GM18507 (cell line): ENCODE measurements around the gene CNTFR.

Experiments used
- DNase-seq: peaks from one replicate; pipeline ENCODE4 v3.0.0; 2011; ENCODE audit warnings: low read depth; ENCODE audit not compliant: insufficient read length; ENCODE audit errors: extremely low spot score
- FAIRE-seq: peaks from 2 replicates; lab custom pipeline; 2011; peaks lifted over from hg19 to GRCh38; lab: Jason Lieb, UNC

Gene CNTFR

GRCh38 chr9:34558919-34559623, 30.5 kb downstream of the CNTFR start:
- FAIRE-seq (no peak), DNase-seq (no peak)

GRCh38 chr9:34558364-34558763, 31.2 kb downstream of the CNTFR start:
- no peak for DNase-seq
- no peak for FAIRE-seq

DNA sequence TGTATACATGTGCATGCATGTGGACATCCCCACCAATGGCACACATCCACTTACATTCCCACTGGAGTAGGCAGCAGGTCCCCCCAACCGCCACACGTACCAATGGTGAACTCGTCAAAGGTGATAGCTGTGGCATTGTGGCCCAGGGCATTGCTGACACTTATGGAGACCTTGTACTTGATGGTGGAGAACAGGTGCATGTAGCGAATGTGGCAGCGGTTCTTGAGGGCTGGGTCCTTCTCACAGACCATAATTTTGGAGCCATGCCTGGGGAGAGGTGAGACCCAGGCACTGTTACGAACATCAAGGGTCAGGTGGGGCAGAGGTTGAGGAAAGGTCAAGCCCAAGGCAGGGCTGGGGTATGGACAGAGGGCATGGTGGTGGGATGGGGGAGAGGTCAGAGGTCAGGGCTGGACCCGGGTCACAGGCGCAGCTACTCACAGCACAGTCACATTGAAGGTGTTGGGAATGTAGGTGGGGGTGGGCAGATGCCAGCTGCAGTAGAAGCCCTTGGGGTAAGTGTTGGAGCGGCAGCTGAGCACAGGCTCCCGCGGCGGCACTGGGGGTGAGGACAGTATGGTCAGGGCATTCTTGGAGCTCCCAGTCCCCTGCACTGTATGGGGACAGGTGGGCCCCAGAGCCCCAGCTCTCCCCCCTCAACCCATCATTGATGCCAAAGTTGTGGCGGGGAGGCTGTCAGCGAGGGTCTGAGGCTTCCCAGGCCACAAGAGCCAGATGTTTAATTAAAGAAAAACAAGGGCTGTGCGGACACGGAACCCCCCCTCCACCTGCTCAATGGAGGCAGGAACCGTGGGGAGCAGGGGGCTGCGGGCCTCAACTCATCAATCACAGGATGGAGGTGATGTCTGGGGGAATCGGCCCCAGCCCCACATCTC, 31.9 kb downstream of the CNTFR start:
- no peak for FAIRE-seq
- no peak for DNase-seq

- no peak for DNase-seq
- FAIRE-seq, result no peak
These were observed 32.6 kb downstream of the CNTFR start for GRCh38 chr9:34556949-34557348.

DNA sequence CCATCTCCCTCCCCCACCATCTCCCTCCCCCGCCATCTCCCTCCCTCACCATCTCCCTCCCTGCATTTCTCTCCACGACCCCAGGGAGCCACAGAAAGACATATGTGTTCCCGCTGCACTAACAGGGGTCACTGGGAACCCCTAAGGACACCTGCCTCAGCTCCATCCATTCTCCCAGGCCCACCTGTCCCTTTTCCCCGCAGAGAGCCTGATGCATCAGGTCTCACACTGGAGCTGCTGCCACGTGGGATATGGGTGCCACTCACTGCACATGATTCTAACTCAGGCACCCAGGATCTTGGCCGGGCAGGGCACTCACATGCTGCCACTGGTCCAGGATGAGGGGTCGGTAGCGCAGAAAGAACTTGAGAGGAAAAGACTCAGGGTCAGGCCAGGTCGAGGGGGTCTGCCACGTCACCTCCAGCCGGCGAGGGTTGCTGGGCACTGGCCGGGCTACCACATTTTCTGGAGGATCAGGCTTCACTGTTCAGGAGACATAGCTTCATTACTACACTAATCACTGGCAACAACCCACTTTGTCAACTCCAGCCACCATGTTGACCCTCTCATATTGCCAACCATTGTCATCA, 33.5 kb downstream of the CNTFR start:
- no peak for FAIRE-seq

GRCh38 chr9:34555500-34555899, 34.0 kb downstream of the CNTFR start:
- DNase-seq, result no peak
- no peak for FAIRE-seq

More for the DNA sequence above, 33.5 kb downstream of the CNTFR start:
- no peak for DNase-seq

DNA sequence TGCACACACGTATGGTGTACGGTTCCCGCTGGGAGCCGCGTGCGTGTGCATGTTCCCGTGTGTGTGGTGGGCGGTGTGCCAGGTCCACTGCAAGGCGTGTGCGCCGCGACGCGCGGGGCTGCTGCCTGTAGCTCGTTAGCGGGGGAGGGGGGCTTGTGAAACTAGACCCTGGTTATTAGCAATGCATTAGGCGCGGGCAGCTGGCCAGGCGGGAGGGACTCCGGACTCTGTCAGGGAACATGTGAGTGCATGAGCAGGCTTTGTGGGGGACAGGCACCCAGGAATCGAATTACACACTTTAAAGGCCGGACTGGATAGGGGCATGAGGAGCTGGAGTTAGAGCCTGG, 34.5 kb downstream of the CNTFR start:
- DNase-seq, result no peak
- no peak for FAIRE-seq

GRCh38 chr9:34554211-34555001, 35.1 kb downstream of the CNTFR start:
- no peak for DNase-seq
- FAIRE-seq, result no peak

- DNase-seq (no peak), FAIRE-seq (no peak)
These were observed 36.0 kb downstream of the CNTFR start for GRCh38 chr9:34553511-34554021.

- FAIRE-seq (no peak), DNase-seq (no peak)
These were observed 36.5 kb downstream of the CNTFR start for GRCh38 chr9:34552986-34553385.

- DNase-seq, result no peak
- FAIRE-seq, result no peak
These were observed 36.9 kb downstream of the CNTFR start for GRCh38 chr9:34552606-34552981.

- no peak for FAIRE-seq
These were observed 37.5 kb downstream of the CNTFR start for GRCh38 chr9:34551751-34552605.

GRCh38 chr9:34550681-34551270, 38.7 kb downstream of the CNTFR start:
- FAIRE-seq (no peak), DNase-seq (no peak)

More at GRCh38 chr9:34551751-34552605, 37.5 kb downstream of the CNTFR start:
- DNase-seq, result no peak

- FAIRE-seq, result no peak
These were observed 39.4 kb downstream of the CNTFR start for GRCh38 chr9:34550016-34550680.

GRCh38 chr9:34549407-34549732, 40.2 kb downstream of the CNTFR start:
- FAIRE-seq (no peak), DNase-seq (no peak)

More at GRCh38 chr9:34550016-34550680, 39.4 kb downstream of the CNTFR start:
- no peak for DNase-seq

- DNase-seq, result no peak
- peak; percentile 50 for FAIRE-seq
These were observed 41.4 kb downstream of the CNTFR start for GRCh38 chr9:34547960-34548611.
